HG03469 (cell line): ENCODE data around the gene PTPRO.
"Not testable (repeated sequence)": the region's sequence is repeated elsewhere in the genome, so short reads cannot be mapped to it uniquely, and the experiment has no call there.

Experiments
- ATAC-seq: cut with Tn5 transposase; IDR thresholded peaks from one replicate; pipeline ENCODE4 v1.9.1; 2021; ENCODE audit warnings: mild to moderate bottlenecking, moderate library complexity, moderate number of reproducible peaks; ENCODE audit not compliant: unreplicated experiment

Gene PTPRO

GRCh38 chr12:15599266-15600037 lies 277.1 kb downstream of the PTPRO start:
- ATAC-seq: no peak

DNA sequence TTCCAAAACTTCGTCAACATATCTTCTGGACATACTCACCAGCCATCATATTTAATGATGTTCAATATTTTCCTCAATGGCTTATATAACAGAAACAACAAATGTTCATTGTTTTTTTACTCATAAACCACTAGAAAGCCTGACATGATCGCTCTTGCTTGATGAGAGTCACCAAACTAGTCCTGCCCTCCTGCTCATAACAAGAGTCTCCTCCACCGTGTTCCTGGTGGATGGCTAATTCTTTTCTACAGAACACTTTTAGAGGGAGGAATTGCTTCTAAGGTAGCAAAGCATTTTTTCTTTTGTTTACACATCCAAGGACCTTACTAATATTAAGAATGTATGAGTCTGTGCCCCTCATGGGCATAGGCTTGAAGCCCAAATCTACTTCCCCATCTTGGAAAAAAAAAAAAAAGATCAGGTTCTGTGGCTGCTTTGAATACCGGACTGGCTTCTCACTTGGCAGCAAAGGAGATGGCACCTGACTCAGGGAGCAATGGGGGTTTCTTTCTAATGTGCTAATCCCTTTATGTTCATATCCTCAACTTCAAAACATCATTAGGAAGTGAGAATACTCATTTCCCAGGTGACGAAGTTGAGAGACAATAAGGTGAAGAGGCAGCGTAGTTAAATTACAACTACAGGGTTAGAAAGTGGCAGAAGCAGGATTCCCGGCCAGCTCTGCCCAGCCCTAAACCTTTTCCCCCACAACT lies 278.1 kb downstream of the PTPRO start:
- ATAC-seq: no peak

DNA sequence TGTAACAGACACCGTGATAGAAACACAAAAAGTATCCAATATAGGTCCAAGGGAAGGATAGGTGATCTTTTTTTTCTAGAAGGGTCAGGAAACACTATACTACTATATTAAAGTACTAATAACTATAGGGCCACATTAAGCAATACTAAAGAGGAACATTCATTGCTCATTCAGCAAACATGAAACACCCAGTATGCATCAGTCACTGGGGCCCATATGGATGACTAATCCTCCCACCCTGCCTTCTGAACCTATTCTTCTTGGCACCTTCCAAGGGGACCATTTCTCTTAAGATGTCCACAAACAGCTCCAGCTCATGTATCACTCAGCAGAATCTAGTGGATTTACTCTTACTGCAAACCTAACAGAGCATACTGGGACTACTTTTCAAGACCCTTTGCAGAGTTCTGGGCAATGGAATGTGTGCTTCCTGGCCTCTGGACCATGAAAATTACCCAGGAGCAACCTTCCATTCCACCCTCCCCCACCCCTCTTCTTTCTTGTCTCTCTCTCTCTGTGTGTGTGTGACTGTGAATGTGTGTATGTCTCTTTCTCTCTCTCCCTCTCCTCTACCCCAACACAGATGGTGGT lies 279.0 kb downstream of the PTPRO start:
- no peak for ATAC-seq

DNA sequence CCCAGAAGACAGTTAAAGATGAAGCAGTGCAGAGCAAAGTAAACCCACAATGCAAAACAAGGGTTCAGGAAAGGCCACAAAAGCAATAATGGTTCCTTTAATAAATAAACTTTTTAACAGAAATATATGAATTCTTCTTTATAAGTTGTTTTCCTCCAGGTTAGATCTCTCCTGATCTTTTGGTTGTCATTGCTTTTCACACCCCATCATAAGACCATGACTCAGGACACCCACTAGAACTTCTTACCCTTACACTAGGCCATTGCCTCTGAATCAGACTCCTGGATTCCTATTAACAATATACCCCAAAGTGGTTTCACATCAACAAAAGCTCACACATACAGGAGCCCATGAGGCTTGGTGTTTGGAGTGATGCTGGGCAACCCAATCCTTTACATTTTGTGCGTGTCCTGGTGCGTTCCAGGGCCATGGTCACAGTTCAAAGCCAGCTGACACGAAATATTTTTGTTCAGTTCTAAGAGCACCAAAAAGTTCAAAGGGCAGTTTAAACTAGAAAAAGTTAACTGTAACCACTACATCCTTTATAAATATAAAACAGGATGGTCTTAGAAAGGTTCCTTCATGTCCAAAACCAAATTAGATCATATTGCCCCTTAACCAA lies 279.9 kb downstream of the PTPRO start:
- ATAC-seq: no peak

DNA sequence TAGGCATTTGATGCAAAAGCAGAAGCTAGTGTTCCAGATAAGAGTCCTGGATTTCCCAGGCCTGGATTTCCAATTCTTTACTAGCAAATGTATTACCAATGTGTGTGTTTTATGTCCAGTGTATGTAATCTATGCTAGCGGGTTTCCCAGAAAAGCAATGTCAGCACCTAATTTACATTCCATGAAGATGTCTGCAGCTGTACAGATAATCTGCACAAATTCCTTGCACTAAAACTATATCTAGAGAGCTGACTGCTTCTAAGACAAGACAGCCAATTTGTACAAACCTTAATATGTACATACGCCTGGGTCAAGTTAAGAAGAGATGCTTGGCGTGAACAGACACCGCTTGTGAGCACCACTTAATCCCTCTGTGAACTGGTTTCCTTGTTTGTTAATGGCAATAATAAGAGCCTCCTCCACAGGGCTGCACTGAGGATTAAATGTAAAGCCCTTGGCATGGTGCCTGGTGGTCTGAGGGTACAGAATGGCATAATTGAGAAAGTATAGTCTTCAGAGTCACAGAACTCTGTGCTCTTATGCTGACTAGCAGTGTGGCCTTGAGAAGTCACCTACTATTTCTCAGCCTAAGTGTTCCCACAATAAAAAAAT lies 281.3 kb downstream of the PTPRO start:
- ATAC-seq: no peak

- ATAC-seq: no peak
Measured at GRCh38 chr12:15605881-15606590, 283.7 kb downstream of the PTPRO start.

DNA sequence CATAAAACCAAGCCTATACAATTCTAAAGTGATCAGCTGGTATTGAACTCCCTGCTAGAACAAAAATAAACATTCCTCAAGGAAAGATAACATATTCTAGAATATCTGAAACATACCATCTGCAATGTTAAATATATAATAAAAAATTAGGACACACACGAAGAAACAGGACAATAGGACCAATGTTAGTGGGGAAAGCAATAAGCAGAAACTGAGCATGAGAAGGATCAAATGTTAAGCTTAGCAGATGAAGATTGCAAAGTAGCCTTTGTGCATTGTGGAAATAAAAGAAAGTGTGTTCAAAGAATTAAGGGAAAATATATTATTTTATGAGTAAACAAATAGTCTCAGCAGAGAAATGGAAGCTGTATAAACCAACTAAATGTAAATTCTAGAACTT lies 286.1 kb downstream of the PTPRO start:
- ATAC-seq: no peak

GRCh38 chr12:15608941-15609340 lies 286.6 kb downstream of the PTPRO start:
- no peak for ATAC-seq

GRCh38 chr12:15613981-15614380 lies 291.7 kb downstream of the PTPRO start:
- ATAC-seq: no peak

- ATAC-seq: not testable (repeated sequence)
Measured at GRCh38 chr12:15616495-15616894, 294.2 kb downstream of the PTPRO start.

DNA sequence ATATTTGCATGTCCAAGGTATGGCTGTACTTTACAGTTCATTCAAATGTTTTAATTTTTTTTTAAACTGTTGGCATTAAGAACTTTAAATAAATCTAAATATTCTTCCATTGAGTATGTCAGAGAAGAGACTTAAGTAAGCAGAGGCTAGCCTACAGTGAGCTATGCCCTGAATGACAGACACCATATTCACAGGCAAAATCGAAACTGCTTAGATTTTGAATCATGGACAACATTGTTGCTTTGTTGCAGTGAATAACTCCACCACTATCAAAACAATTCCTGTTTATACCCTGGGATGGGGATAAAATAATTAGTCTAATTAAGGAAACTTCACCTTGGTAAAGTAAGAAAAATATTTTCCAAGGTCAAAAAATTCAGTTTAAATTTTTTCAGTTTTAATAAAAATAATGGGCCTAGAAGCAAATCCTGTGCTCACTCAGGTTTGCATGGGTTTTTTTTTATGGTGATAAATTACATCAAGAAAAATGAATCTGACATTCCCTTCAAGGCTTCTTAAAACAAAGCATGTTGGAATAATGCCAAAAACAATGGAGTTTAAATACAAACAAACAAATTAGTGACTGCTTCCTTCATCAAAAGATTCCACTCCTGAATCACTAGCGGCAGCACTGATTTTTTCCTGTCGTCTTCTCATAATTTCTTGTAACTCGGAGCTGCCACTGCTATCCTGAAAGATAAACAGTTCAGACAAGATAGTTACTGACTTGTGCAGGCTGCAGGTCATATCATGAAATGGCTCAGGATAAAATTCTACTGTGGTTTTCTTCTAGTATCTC lies 298.6 kb downstream of the PTPRO start:
- ATAC-seq: no peak

GRCh38 chr12:15625075-15625474 lies 302.8 kb downstream of the PTPRO start:
- ATAC-seq: no peak

DNA sequence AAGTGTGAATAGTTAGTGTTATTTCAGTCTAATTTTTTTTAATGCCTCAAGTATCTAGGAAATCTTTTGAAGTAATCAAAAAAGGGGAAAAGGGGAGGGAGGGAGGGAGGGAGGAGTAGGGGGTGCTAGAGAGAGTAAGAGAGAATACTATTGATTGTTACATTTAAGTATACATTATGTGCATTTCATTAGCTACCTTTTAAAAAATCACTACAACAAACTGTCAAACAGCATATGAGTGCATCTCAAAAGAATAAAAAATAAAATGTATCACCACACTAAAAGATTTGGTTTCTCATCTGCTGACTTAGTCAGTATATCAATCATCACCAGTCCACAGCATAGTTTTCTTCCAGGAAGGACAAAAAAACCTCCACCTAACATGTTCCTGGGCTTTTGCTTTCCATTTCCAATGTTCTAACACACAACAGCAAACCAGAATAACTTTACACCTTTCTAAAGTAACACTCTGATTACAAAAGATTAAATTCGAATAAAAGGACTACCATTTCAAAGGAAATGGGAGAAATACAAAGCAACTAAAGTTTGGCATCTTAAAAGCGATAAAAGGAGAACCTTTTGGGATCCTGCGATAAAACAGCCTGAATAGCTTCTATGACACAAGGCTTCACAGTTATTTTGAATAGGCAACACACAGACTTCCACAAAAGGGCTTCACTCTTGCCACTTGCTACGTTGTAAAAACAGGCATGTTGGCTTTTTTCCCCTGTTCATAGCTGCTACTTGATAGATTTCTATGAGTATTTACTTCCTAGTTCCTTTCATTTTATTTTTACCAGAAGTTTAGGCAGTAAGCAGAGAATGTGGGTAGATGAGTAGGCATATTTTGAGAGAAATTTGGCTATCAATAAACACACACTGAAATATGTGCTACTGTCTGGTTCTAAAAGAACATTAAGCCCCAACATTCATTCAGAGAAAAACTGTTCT lies 306.0 kb downstream of the PTPRO start:
- ATAC-seq: no peak

DNA sequence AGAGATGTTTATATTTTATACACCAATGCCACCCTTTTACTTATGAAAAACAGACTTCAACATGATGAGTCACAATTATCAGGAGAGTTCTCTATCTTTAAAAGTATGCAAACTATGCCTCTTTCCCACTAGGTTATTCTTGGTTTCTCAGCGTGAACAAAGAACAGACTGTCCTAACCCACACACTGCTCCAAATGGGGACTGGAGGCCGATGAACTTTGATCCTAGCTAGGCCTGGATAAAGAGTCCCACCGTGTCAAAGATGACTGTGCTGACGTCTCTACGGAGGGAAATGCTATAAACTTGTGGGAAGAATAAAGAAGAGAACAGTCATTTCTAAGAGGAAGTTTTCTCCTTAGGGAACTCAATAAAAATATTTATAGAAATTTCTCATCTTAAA lies 306.8 kb downstream of the PTPRO start:
- no peak for ATAC-seq

- no peak for ATAC-seq
Measured at GRCh38 chr12:15629761-15630160, 307.5 kb downstream of the PTPRO start.

DNA sequence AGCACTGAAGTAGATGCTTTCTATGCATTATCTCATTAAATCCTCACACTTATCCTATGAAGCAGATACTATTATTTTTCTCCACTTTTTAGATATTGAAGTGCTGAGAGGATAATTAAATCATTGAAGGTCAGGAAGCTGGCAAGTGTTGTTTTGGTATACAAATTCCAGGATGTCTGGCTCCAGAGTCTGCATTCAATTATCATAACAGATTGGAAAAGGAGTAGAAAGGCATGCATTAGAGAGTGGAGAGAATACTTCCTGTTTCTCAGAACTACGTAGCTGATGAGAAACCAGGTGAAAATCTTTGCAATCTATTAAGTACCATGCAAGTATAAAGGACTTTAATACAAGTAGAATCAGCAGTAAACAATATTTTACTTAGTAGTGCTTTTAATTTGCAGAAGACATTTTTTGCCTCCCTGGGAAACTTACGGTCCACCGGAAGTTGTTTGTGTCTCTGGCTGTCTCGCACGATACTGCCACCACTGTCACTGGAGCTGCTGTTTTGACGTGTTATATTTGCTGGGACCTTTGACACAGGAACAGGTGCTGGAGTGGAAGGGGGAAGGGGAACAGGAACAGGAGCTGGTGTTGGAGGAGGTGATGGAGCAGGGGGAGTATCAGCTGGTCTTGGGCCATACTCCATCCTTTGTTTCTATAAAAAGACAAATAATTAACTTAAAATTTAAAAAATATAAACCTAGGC lies 308.9 kb downstream of the PTPRO start:
- ATAC-seq: no peak

DNA sequence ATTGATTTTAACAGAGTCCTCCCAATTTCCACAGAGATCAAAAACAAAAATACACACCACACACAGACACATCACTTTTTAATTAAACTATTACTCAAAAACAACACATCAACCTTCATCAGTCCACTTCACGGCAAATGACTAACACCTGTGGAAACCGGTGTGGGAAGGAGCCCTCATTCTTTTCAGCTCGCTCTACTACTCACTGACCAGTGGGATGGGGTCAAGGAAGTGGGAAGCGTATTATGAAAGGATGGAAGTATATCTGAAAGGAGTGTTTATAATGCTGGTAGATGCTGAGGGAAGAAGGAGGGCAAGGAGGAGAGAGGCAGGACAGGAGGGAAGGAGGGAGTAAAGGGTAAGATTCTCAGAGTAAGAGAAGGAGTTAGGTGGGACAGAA lies 310.4 kb downstream of the PTPRO start:
- no peak for ATAC-seq

- ATAC-seq: no peak
Measured at GRCh38 chr12:15633201-15633600, 310.9 kb downstream of the PTPRO start.
